Dendritic cell treated with granulocyte-macrophage colony-stimulating factor and Interleukin-4, amounts not matched to agents 40 ng/mL and 50 ng/mL, for 4 days (primary cell): ENCODE measurements around the gene CWC25.
"Not testable (repeated sequence)": the region's sequence is repeated elsewhere in the genome, so short reads cannot be mapped to it uniquely, and the experiment has no call there.

Experiments
- H3K27ac Mint-ChIP-seq: one replicate; pipeline ENCODE4 v1.8.0; 2022; ENCODE audit warnings: mild to moderate bottlenecking, mixed read lengths
- H3K27me3 Mint-ChIP-seq: one replicate; pipeline ENCODE4 v1.8.0; 2022; ENCODE audit warnings: mild to moderate bottlenecking, mixed read lengths
- H3K36me3 Mint-ChIP-seq: one replicate; pipeline ENCODE4 v1.8.0; 2022; ENCODE audit warnings: low read depth, mixed read lengths
- H3K4me1 Mint-ChIP-seq: one replicate; pipeline ENCODE4 v1.8.0; 2022; ENCODE audit warnings: low read depth, mixed read lengths
- H3K4me3 Mint-ChIP-seq: one replicate; pipeline ENCODE4 v1.8.0; 2022; ENCODE audit warnings: mild to moderate bottlenecking, moderate library complexity, mixed read lengths
- H3K9me3 Mint-ChIP-seq: one replicate; pipeline ENCODE4 v1.8.0; 2022; ENCODE audit warnings: mixed read lengths
- intact Hi-C: fragments of 100-400 bp; cut with micrococcal nuclease; formaldehyde crosslinking; loops from one replicate; pipeline ENCODE4 v1.15.0; 2022

Gene CWC25

GRCh38 chr17:38864636-38865398 lies 39.7 kb upstream of the CWC25 start:
- peaks cover 2% of the 10 kb centered on the region for H3K36me3 Mint-ChIP-seq
- H3K9me3 Mint-ChIP-seq = no peaks in the 10 kb centered on the region
- no peak overlapping the region for H3K4me3 Mint-ChIP-seq
- peaks cover 15% of the 10 kb centered on the region for H3K27me3 Mint-ChIP-seq
- H3K27ac Mint-ChIP-seq = no peak overlapping the region
- intact Hi-C loops = loop anchor here (5.0 kb wide), 1 partner anchor 113 kb away; the partner anchor contains the start of gene PSMB3
- H3K4me1 Mint-ChIP-seq = peaks cover 18% of the 10 kb centered on the region

GRCh38 chr17:38861399-38861843 lies 36.3 kb upstream of the CWC25 start:
- H3K9me3 Mint-ChIP-seq = no peaks in the 10 kb centered on the region
- no peaks in the 10 kb centered on the region for H3K36me3 Mint-ChIP-seq
- intact Hi-C loops = no loop called here
- peaks cover 15% of the 10 kb centered on the region for H3K27me3 Mint-ChIP-seq
- no peak overlapping the region for H3K4me3 Mint-ChIP-seq
- H3K4me1 Mint-ChIP-seq = peaks cover 23% of the 10 kb centered on the region
- no peak overlapping the region for H3K27ac Mint-ChIP-seq

GRCh38 chr17:38857271-38857670 lies 32.1 kb upstream of the CWC25 start:
- intact Hi-C loops = no loop called here
- peaks cover 18% of the 10 kb centered on the region for H3K36me3 Mint-ChIP-seq
- no peaks in the 10 kb centered on the region for H3K9me3 Mint-ChIP-seq
- no peak overlapping the region for H3K4me3 Mint-ChIP-seq
- H3K27me3 Mint-ChIP-seq = peaks cover 2% of the 10 kb centered on the region
- peaks cover 40% of the 10 kb centered on the region for H3K4me1 Mint-ChIP-seq
- peak overlapping the region; percentile 81 for H3K27ac Mint-ChIP-seq

GRCh38 chr17:38855101-38855714 lies 30.1 kb upstream of the CWC25 start:
- peak overlapping the region; percentile 97 for H3K27ac Mint-ChIP-seq
- H3K9me3 Mint-ChIP-seq, H3K4me3 Mint-ChIP-seq, H3K27me3 Mint-ChIP-seq, intact Hi-C loops: not testable (repeated sequence)
- peaks cover 61% of the 10 kb centered on the region for H3K4me1 Mint-ChIP-seq
- peaks cover 39% of the 10 kb centered on the region for H3K36me3 Mint-ChIP-seq

- H3K27me3 Mint-ChIP-seq = no peaks in the 10 kb centered on the region
- peaks cover 55% of the 10 kb centered on the region for H3K36me3 Mint-ChIP-seq
- peaks cover 58% of the 10 kb centered on the region for H3K4me1 Mint-ChIP-seq
- H3K27ac Mint-ChIP-seq = peak within 1 kb of the TSS; percentile 97
- H3K9me3 Mint-ChIP-seq = no peaks in the 10 kb centered on the region
- peak within 1 kb of the TSS; percentile 98 for H3K4me3 Mint-ChIP-seq
- intact Hi-C loops = loop anchor here (1.0 kb wide), 2 partner anchors 16 to 28 kb away; partner anchors contain the start of gene CWC25
Measured at GRCh38 chr17:38853292-38854219, 28.4 kb upstream of the CWC25 start, which contains the start of gene RPL23. TSS of gene RPL23 (minus strand) at chr17:38853721. CDS start at chr17:38853710, 11 bp downstream.

- Mint-ChIP-seq H3K4me1 (peaks cover 51% of the 10 kb centered on the region), H3K27me3 (no peaks in the 10 kb centered on the region), H3K4me3 (peak overlapping the region; percentile 98), H3K9me3 (no peaks in the 10 kb centered on the region), H3K36me3 (peaks cover 62% of the 10 kb centered on the region), H3K27ac (peak overlapping the region; percentile 97)
- intact Hi-C loops = loop anchor here (1.0 kb wide), 2 partner anchors 16 to 28 kb away; partner anchors contain the start of gene CWC25
Measured at GRCh38 chr17:38852771-38853291, 27.7 kb upstream of the CWC25 start.

GRCh38 chr17:38851434-38851833 lies 26.3 kb upstream of the CWC25 start:
- Mint-ChIP-seq H3K27me3 (no peaks in the 10 kb centered on the region), H3K4me1 (peaks cover 43% of the 10 kb centered on the region), H3K4me3 (peak overlapping the region; percentile 98), H3K9me3 (no peaks in the 10 kb centered on the region), H3K36me3 (peaks cover 76% of the 10 kb centered on the region), H3K27ac (peak overlapping the region; percentile 97)
- intact Hi-C loops = no loop called here

- Mint-ChIP-seq H3K9me3 (no peaks in the 10 kb centered on the region), H3K27me3 (no peaks in the 10 kb centered on the region), H3K36me3 (peaks cover 84% of the 10 kb centered on the region), H3K4me1 (peaks cover 43% of the 10 kb centered on the region), H3K27ac (no peak overlapping the region), H3K4me3 (no peak overlapping the region)
- intact Hi-C loops = no loop called here
Measured at GRCh38 chr17:38850374-38850773, 25.3 kb upstream of the CWC25 start.

GRCh38 chr17:38848939-38849605 lies 24.0 kb upstream of the CWC25 start:
- no peak overlapping the region for H3K27ac Mint-ChIP-seq
- no peaks in the 10 kb centered on the region for H3K27me3 Mint-ChIP-seq
- no peaks in the 10 kb centered on the region for H3K9me3 Mint-ChIP-seq
- intact Hi-C loops = no loop called here
- peaks cover 37% of the 10 kb centered on the region for H3K4me1 Mint-ChIP-seq
- H3K36me3 Mint-ChIP-seq = peaks cover 84% of the 10 kb centered on the region
- H3K4me3 Mint-ChIP-seq = no peak overlapping the region

- intact Hi-C loops = no loop called here
- H3K4me3 Mint-ChIP-seq = no peak overlapping the region
- peaks cover 79% of the 10 kb centered on the region for H3K36me3 Mint-ChIP-seq
- H3K27me3 Mint-ChIP-seq = no peaks in the 10 kb centered on the region
- H3K27ac Mint-ChIP-seq = no peak overlapping the region
- no peaks in the 10 kb centered on the region for H3K9me3 Mint-ChIP-seq
- peaks cover 33% of the 10 kb centered on the region for H3K4me1 Mint-ChIP-seq
Measured at GRCh38 chr17:38848557-38848891, 23.4 kb upstream of the CWC25 start.

GRCh38 chr17:38844261-38844757 lies 19.2 kb upstream of the CWC25 start:
- Mint-ChIP-seq H3K4me3 (no peak overlapping the region), H3K4me1 (no peaks in the 10 kb centered on the region), H3K27me3 (peaks cover 3% of the 10 kb centered on the region), H3K36me3 (peaks cover 37% of the 10 kb centered on the region), H3K9me3 (no peaks in the 10 kb centered on the region), H3K27ac (no peak overlapping the region)
- intact Hi-C loops = no loop called here

- H3K4me1 Mint-ChIP-seq = peaks cover 29% of the 10 kb centered on the region
- intact Hi-C loops = loop anchor here (1.0 to 10.0 kb wide), 4 partner anchors 25 to 79 kb away; partner anchors contain the start of genes LASP1 and RPL23
- H3K27ac Mint-ChIP-seq = peak overlapping the region; percentile 100
- H3K4me3 Mint-ChIP-seq = peak overlapping the region; percentile 98
- H3K36me3 Mint-ChIP-seq = peaks cover 36% of the 10 kb centered on the region
- peaks cover 3% of the 10 kb centered on the region for H3K27me3 Mint-ChIP-seq
- no peaks in the 10 kb centered on the region for H3K9me3 Mint-ChIP-seq
Measured at GRCh38 chr17:38825762-38826247, 684 bp upstream of the CWC25 start.
